GM12874 (cell line): ENCODE results near the gene UGT3A1.

ENCODE experiments used
- TF ChIP-seq, protein P1 (sequence below): IDR thresholded peaks from 2 replicates; pipeline ENCODE4 v1.5.1; 2011; ENCODE audit warnings: low read depth, mild to moderate bottlenecking, control low read depth, low read length, moderate library complexity; ENCODE audit not compliant: insufficient read depth

Gene UGT3A1

GRCh38 chr5:35902046-35902672 lies 89.0 kb downstream of the UGT3A1 start:
- TF ChIP-seq, protein P1, sequence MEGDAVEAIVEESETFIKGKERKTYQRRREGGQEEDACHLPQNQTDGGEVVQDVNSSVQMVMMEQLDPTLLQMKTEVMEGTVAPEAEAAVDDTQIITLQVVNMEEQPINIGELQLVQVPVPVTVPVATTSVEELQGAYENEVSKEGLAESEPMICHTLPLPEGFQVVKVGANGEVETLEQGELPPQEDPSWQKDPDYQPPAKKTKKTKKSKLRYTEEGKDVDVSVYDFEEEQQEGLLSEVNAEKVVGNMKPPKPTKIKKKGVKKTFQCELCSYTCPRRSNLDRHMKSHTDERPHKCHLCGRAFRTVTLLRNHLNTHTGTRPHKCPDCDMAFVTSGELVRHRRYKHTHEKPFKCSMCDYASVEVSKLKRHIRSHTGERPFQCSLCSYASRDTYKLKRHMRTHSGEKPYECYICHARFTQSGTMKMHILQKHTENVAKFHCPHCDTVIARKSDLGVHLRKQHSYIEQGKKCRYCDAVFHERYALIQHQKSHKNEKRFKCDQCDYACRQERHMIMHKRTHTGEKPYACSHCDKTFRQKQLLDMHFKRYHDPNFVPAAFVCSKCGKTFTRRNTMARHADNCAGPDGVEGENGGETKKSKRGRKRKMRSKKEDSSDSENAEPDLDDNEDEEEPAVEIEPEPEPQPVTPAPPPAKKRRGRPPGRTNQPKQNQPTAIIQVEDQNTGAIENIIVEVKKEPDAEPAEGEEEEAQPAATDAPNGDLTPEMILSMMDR, result no peak
